Cardiac atrium fibroblast (primary cell): Measurements from ENCODE around the gene CASP4. TPM values are rescaled to one million over a fixed set of nuclear protein-coding genes. Genes with fewer than 3 reads are reported as not detected.

Experiments
- total RNA-seq: library from RNA; depleted of rRNA; stranded (reverse); fragments of >200 nt; gene quantifications from 2 replicates; pipeline ENCODE4 v1.2.3, GENCODE V29; 2015

Gene CASP4
- 123 and 138 TPM in 2 replicates for total RNA-seq

DNA sequence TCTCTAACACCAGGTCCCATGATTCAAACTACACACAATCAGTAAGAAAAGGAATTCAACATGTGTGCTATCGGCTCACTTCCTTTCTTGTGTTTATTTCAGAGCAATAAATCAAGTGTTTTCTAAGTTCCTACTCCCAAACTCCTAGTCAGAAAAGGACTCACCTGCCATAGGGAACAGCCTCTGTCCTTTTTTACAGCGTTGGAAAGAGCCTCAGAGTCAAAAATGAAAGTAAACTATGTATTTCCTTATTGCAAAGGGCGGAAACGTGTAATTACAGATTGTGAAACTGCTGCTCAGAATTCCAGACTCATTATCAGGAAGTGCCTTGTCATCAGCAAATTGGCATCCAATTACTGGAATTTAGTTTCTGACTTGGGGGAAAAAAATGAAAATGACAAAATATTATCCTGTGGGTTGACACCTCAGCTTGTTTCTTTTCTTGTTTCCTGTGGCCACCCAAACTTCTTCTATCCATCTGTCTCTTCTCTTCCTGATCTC lies at the start of gene CASP4:
TSS of gene CASP4 (minus strand) at position 220 of the 501 bp plus-strand sequence. CDS start at position 171, 49 bp downstream.

DNA sequence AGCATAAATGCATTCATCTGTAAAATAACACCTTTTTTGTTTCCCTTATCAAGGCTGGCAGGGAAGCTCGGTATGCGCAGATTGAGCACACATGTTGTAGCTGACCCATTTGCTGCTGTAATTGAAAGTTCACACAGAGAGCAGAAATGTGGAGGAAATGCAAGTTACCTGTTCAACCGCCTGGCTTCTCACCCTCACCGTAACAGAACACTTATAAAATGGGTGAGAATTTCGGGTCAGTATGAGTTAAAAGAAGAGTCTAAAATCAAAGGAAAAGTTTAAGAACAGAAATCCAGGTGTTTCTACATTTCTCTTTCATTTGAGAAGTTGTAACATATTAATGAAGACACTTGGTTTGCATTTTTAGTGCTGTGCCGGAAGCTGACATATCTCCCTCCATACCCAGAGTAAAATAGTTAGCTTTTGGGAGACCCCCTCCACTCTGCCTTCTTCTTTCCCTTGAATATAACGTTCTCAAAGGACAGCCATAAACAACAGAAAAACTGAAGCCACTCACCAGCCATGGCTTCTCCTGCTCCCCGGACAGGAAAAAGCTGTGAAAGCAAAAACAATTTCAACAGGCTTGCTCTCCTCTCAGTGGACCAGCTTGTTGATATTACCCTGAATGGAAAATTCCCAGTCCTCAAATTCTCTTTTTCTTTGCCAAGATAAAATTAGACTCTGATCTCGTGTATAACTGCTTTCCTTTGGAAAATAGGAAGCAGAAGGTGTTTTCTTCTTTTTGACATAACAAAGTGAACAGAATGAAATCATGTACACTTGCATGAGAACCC lies 70.3 kb downstream of the CASP4 start, which contains the start of gene CASP12:
TSS of gene CASP12 (minus strand) at position 570 of the 794 bp plus-strand sequence.

Other genes with a start within 250 kb of the CASP4 start
- not detected in 2 replicates for gene CASP12, start 70.1 kb downstream of the CASP4 start, total RNA-seq
- not detected in 2 replicates for gene CASP5, start 54.6 kb upstream of the CASP4 start, total RNA-seq
- 8.4 and 12.3 TPM in 2 replicates for gene CASP1, start 66.6 kb upstream of the CASP4 start, total RNA-seq
- 29.1 and 44.1 TPM in 2 replicates for gene CARD16, start 76.8 kb upstream of the CASP4 start, total RNA-seq
- not detected in 2 replicates for gene CARD18, start 171.2 kb upstream of the CASP4 start, total RNA-seq